SU-DHL-6 (cell line): ENCODE measurements around the gene CRYAA.

ENCODE experiments used
- H2AFZ ChIP-seq: fragments of 200-600 bp; sonication (generic); 2 replicates; pipeline ENCODE4 v1.6.1; 2014; ENCODE audit warnings: low read depth, mild to moderate bottlenecking, moderate library complexity, mixed read lengths, antibody characterized with exemption, low read length; ENCODE audit not compliant: severe bottlenecking
- H3F3A ChIP-seq: fragments of 200-600 bp; shearing (Covaris generic); 2 replicates; pipeline ENCODE4 v1.6.0; 2016; ENCODE audit warnings: antibody characterized with exemption, mild to moderate bottlenecking; ENCODE audit not compliant: insufficient read depth
- H3K27ac ChIP-seq: fragments of 200-600 bp; sonication (generic); 2 replicates; pipeline ENCODE4 v1.5.1; 2016; ENCODE audit warnings: low read depth, mild to moderate bottlenecking, low read length, moderate library complexity, mixed read lengths
- H3K27me3 ChIP-seq: fragments of 200-600 bp; sonication (generic), shearing (Covaris generic); 2 replicates; pipeline ENCODE4 v1.6.0; 2014; ENCODE audit warnings: mild to moderate bottlenecking, low read length
- H3K36me3 ChIP-seq: fragments of 200-600 bp; sonication (generic); 2 replicates; pipeline ENCODE4 v1.6.1; 2014; ENCODE audit warnings: mild to moderate bottlenecking, low read length, mixed read lengths
- H3K4me2 ChIP-seq: fragments of 300-600, 200-600 bp; shearing (Covaris generic), sonication (generic); 2 replicates; pipeline ENCODE4 v1.6.0; 2014; ENCODE audit warnings: low read length, low read depth, mild to moderate bottlenecking; ENCODE audit not compliant: poor library complexity, severe bottlenecking
- H3K4me3 ChIP-seq: fragments of 200-600 bp; sonication (generic); 2 replicates; pipeline ENCODE4 v1.5.1; 2014; ENCODE audit warnings: antibody characterized with exemption, low read length, mild to moderate bottlenecking, mixed read lengths; ENCODE audit not compliant: insufficient read depth, poor library complexity, severe bottlenecking
- H3K79me2 ChIP-seq: fragments of 200-600 bp; sonication (generic); 2 replicates; pipeline ENCODE4 v1.6.1; 2014; ENCODE audit warnings: mild to moderate bottlenecking, low read length, moderate library complexity; ENCODE audit not compliant: insufficient read depth
- H3K9ac ChIP-seq: fragments of 200-600 bp; sonication (generic); 2 replicates; pipeline ENCODE4 v1.7.0; 2014; ENCODE audit warnings: mild to moderate bottlenecking, low read length
- H3K9me2 ChIP-seq: fragments of 200-600 bp; sonication (generic); replicated peaks from 2 replicates; pipeline ENCODE4 v1.6.1; 2014; ENCODE audit warnings: low read length; ENCODE audit not compliant: insufficient read depth
- H3K9me3 ChIP-seq: fragments of 200-600 bp; sonication (generic); 2 replicates; pipeline ENCODE4 v1.6.1; 2014; ENCODE audit warnings: low read length, mixed read lengths; ENCODE audit not compliant: insufficient read depth
- H4K20me1 ChIP-seq: fragments of 200-600 bp; sonication (generic); 2 replicates; pipeline ENCODE4 v1.6.1; 2014; ENCODE audit warnings: low read depth, mild to moderate bottlenecking, antibody characterized with exemption, low read length, moderate library complexity, mixed read lengths
- CTCF ChIP-seq: fragments of 200-600 bp; sonication (generic); IDR thresholded peaks from one replicate; pipeline ENCODE4 v1.5.1; 2017; ENCODE audit warnings: antibody characterized with exemption, mild to moderate bottlenecking, low read length, moderate library complexity; ENCODE audit not compliant: insufficient read depth, poor library complexity, severe bottlenecking
- EZH2phosphoT487 ChIP-seq: fragments of 200-600 bp; sonication (generic), shearing (Covaris generic); conservative IDR thresholded peaks from 2 replicates; pipeline ENCODE4 v1.6.1; 2018; ENCODE audit warnings: mild to moderate bottlenecking, antibody characterized with exemption, low read length, moderate library complexity, mixed read lengths

CRYAA gene

GRCh38 chr21:43206231-43207042 is 37.6 kb downstream of the CRYAA start:
- H3K4me2 ChIP-seq, result no peak overlapping the region
- H3K79me2 ChIP-seq, result no peaks in the 10 kb centered on the region
- 0 out of 2 replicates have a peak, but pooled peaks cover 4% of the 10 kb centered on the region for H3K36me3 ChIP-seq
- H3F3A ChIP-seq, result no peaks in the 10 kb centered on the region
- no peaks in the 10 kb centered on the region for H4K20me1 ChIP-seq
- no peak for TF ChIP-seq CTCF
- no peak for TF ChIP-seq EZH2phosphoT487
- H3K9me2 ChIP-seq, result no peaks in the 10 kb centered on the region
- H2AFZ ChIP-seq, result no peak overlapping the region
- no peak overlapping the region for H3K4me3 ChIP-seq
- H3K27me3 ChIP-seq, result peaks cover 3% of the 10 kb centered on the region; the same call in 1 of the 2 replicates
- H3K9me3 ChIP-seq, result peaks cover 10% of the 10 kb centered on the region
- no peak overlapping the region for H3K27ac ChIP-seq
- H3K9ac ChIP-seq, result no peak overlapping the region

GRCh38 chr21:43207043-43207315 is 38.2 kb downstream of the CRYAA start:
- peaks cover 3% of the 10 kb centered on the region; the same call in 1 of the 2 replicates for H3K27me3 ChIP-seq
- no peak overlapping the region for H3K9ac ChIP-seq
- no peak overlapping the region for H3K27ac ChIP-seq
- no peak overlapping the region for H3K4me2 ChIP-seq
- H2AFZ ChIP-seq, result no peak overlapping the region
- H3F3A ChIP-seq, result no peaks in the 10 kb centered on the region
- TF ChIP-seq CTCF, result no peak
- no peak for TF ChIP-seq EZH2phosphoT487
- H3K36me3 ChIP-seq, result no peaks in the 10 kb centered on the region
- no peaks in the 10 kb centered on the region for H4K20me1 ChIP-seq
- no peak overlapping the region for H3K4me3 ChIP-seq
- H3K79me2 ChIP-seq, result no peaks in the 10 kb centered on the region
- no peaks in the 10 kb centered on the region for H3K9me2 ChIP-seq
- H3K9me3 ChIP-seq, result peaks cover 5% of the 10 kb centered on the region; the same call in 1 of the 2 replicates

GRCh38 chr21:43207868-43208267 is 39.1 kb downstream of the CRYAA start:
- no peak overlapping the region for H3K9ac ChIP-seq
- H2AFZ ChIP-seq, result no peak overlapping the region
- no peak overlapping the region for H3K4me2 ChIP-seq
- peaks cover 3% of the 10 kb centered on the region; the same call in 1 of the 2 replicates for H3K27me3 ChIP-seq
- no peaks in the 10 kb centered on the region for H4K20me1 ChIP-seq
- TF ChIP-seq EZH2phosphoT487 (no peak), CTCF (no peak)
- H3K27ac ChIP-seq, result no peak overlapping the region
- no peaks in the 10 kb centered on the region for H3F3A ChIP-seq
- H3K9me2 ChIP-seq, result no peaks in the 10 kb centered on the region
- H3K9me3 ChIP-seq, result 0 out of 2 replicates have a peak, but pooled peaks cover 4% of the 10 kb centered on the region
- no peak overlapping the region for H3K4me3 ChIP-seq
- no peaks in the 10 kb centered on the region for H3K36me3 ChIP-seq
- no peaks in the 10 kb centered on the region for H3K79me2 ChIP-seq
